NT2/D1 (cell line): ENCODE measurements around the gene ONECUT3.

ENCODE experiments used
- DNase-seq: peaks from one replicate; pipeline ENCODE4 v3.0.0-alpha.2; 2011; ENCODE audit warnings: low read depth, low spot score
- H3K27me3 ChIP-seq: 2 replicates; pipeline ENCODE4 v1.6.0; 2011; ENCODE audit warnings: mild to moderate bottlenecking; ENCODE audit not compliant: insufficient read length, insufficient read depth
- H3K36me3 ChIP-seq: 2 replicates; pipeline ENCODE4 v1.6.1; 2011; ENCODE audit warnings: mild to moderate bottlenecking, low read length, mixed read lengths; ENCODE audit not compliant: insufficient read depth, insufficient read length
- H3K4me1 ChIP-seq: 2 replicates; pipeline ENCODE4 v1.5.1; 2011; ENCODE audit not compliant: insufficient read depth, insufficient read length
- H3K4me3 ChIP-seq: 2 replicates; pipeline ENCODE4 v1.5.1; 2011; ENCODE audit warnings: low read depth; ENCODE audit not compliant: insufficient read length
- H3K9ac ChIP-seq: 2 replicates; pipeline ENCODE4 v1.6.0; 2011; ENCODE audit warnings: low read depth; ENCODE audit not compliant: insufficient read length
- H3K9me3 ChIP-seq: 2 replicates; pipeline ENCODE4 v1.5.1; 2011; ENCODE audit warnings: mild to moderate bottlenecking, low read length; ENCODE audit not compliant: insufficient read depth
- SUZ12 ChIP-seq: IDR thresholded peaks from 2 replicates; pipeline ENCODE4 v1.6.1; 2011; ENCODE audit not compliant: insufficient read length, insufficient read depth; ENCODE audit errors: extremely low read depth
- YY1 ChIP-seq: IDR thresholded peaks from 2 replicates; pipeline ENCODE4 v1.6.1; 2011; ENCODE audit not compliant: insufficient read length, insufficient read depth
- ZNF274 ChIP-seq: IDR thresholded peaks from 2 replicates; pipeline ENCODE4 v1.6.1; 2011; ENCODE audit warnings: mild to moderate bottlenecking, low read depth, low read length

The ONECUT3 gene

GRCh38 chr19:1783874-1784273 is 30.6 kb downstream of the ONECUT3 start:
- no peaks in the 10 kb centered on the region for H3K27me3 ChIP-seq
- H3K36me3 ChIP-seq: no peaks in the 10 kb centered on the region
- no peak for TF ChIP-seq YY1
- TF ChIP-seq SUZ12: no peak
- H3K4me3 ChIP-seq: no peak overlapping the region
- DNase-seq: no peak
- H3K4me1 ChIP-seq: peaks cover 2% of the 10 kb centered on the region
- H3K9ac ChIP-seq: no peak overlapping the region
- peaks cover 16% of the 10 kb centered on the region; the same call in 1 of the 2 replicates for H3K9me3 ChIP-seq

GRCh38 chr19:1785310-1785709 is 32.0 kb downstream of the ONECUT3 start:
- H3K9me3 ChIP-seq: peaks cover 16% of the 10 kb centered on the region; the same call in 1 of the 2 replicates
- H3K9ac ChIP-seq: no peak overlapping the region
- no peak for DNase-seq
- H3K36me3 ChIP-seq: no peaks in the 10 kb centered on the region
- no peaks in the 10 kb centered on the region for H3K27me3 ChIP-seq
- TF ChIP-seq ZNF274 (no peak), YY1 (no peak), SUZ12 (no peak)
- H3K4me1 ChIP-seq: peaks cover 2% of the 10 kb centered on the region
- no peak overlapping the region for H3K4me3 ChIP-seq

- H3K9ac ChIP-seq: no peak overlapping the region
- no peaks in the 10 kb centered on the region for H3K27me3 ChIP-seq
- DNase-seq: no peak
- no peaks in the 10 kb centered on the region for H3K36me3 ChIP-seq
- TF ChIP-seq YY1 (no peak), SUZ12 (no peak), ZNF274 (no peak)
- H3K4me3 ChIP-seq: no peak overlapping the region
- H3K4me1 ChIP-seq: no peaks in the 10 kb centered on the region
- H3K9me3 ChIP-seq: peaks cover 8% of the 10 kb centered on the region; the same call in 1 of the 2 replicates
Observed at GRCh38 chr19:1786668-1787067, 33.4 kb downstream of the ONECUT3 start.

- TF ChIP-seq SUZ12 (no peak), ZNF274 (no peak), YY1 (no peak)
- peaks cover 4% of the 10 kb centered on the region; the same call in 1 of the 2 replicates for H3K9me3 ChIP-seq
Observed at GRCh38 chr19:1787116-1787515, 33.8 kb downstream of the ONECUT3 start.

GRCh38 chr19:1789261-1790041 is 36.1 kb downstream of the ONECUT3 start:
- no peak for TF ChIP-seq SUZ12
- no peak for TF ChIP-seq YY1
- no peak for TF ChIP-seq ZNF274
- Histone ChIP-seq H3K36me3 (no peaks in the 10 kb centered on the region), H3K4me1 (peaks cover 5% of the 10 kb centered on the region), H3K9ac (no peak overlapping the region), H3K27me3 (no peaks in the 10 kb centered on the region), H3K4me3 (no peak overlapping the region), H3K9me3 (no peaks in the 10 kb centered on the region; the same call in 1 of the 2 replicates)
- DNase-seq: no peak

More at GRCh38 chr19:1787116-1787515, 33.8 kb downstream of the ONECUT3 start:
- H3K4me1 ChIP-seq: no peaks in the 10 kb centered on the region
- no peaks in the 10 kb centered on the region for H3K36me3 ChIP-seq
- H3K9ac ChIP-seq: no peak overlapping the region
- H3K4me3 ChIP-seq: no peak overlapping the region
- H3K27me3 ChIP-seq: no peaks in the 10 kb centered on the region
- no peak for DNase-seq

- Histone ChIP-seq H3K36me3 (no peaks in the 10 kb centered on the region), H3K4me3 (peak overlapping the region; percentile 11), H3K9me3 (no peaks in the 10 kb centered on the region; the same call in 1 of the 2 replicates), H3K4me1 (peaks cover 5% of the 10 kb centered on the region), H3K9ac (no peak overlapping the region), H3K27me3 (no peaks in the 10 kb centered on the region)
- TF ChIP-seq SUZ12: no peak
- no peak for TF ChIP-seq YY1
- TF ChIP-seq ZNF274: no peak
- DNase-seq: no peak
Observed at GRCh38 chr19:1790054-1790792, 36.9 kb downstream of the ONECUT3 start.

- Histone ChIP-seq H3K4me1 (peaks cover 14% of the 10 kb centered on the region), H3K27me3 (no peaks in the 10 kb centered on the region), H3K9ac (no peak overlapping the region), H3K36me3 (no peaks in the 10 kb centered on the region), H3K9me3 (no peaks in the 10 kb centered on the region; the same call in 1 of the 2 replicates), H3K4me3 (no peak overlapping the region)
- no peak for DNase-seq
- no peak for TF ChIP-seq ZNF274
- TF ChIP-seq YY1: no peak
Observed at GRCh38 chr19:1791879-1792278, 38.6 kb downstream of the ONECUT3 start.
